ENCODE data around the gene ZC3H4. TPM values are rescaled to one million over a fixed set of nuclear protein-coding genes. Genes with fewer than 3 reads are reported as not detected.
A peak's percentile ranks its signal among the peaks of the same experiment; 100 is the strongest.

The ZC3H4 gene
- total RNA-seq, 1 experiment from 2014 or later: 42.7 TPM

DNA sequence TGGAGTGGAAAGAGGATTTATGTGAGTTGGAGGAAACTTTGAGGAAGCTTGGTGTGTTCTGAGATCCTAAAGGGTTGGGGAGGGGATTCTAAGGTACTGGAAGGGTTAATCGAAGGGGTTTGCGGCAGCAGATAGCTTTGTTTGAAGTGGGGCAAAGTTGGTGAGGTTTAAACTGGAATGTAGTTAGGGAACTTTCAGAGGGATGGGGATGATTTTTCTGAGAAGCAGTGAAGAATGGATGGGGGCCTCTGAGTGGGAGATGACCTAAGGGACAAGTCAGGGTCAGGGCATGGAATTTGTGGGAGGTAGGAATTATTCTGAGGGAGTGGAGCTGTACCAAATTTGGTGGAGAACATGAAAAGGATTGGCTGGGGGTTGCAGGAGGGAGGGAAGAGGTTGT lies 21.0 kb upstream of the ZC3H4 start:
- TF ChIP-seq, protein P1, sequence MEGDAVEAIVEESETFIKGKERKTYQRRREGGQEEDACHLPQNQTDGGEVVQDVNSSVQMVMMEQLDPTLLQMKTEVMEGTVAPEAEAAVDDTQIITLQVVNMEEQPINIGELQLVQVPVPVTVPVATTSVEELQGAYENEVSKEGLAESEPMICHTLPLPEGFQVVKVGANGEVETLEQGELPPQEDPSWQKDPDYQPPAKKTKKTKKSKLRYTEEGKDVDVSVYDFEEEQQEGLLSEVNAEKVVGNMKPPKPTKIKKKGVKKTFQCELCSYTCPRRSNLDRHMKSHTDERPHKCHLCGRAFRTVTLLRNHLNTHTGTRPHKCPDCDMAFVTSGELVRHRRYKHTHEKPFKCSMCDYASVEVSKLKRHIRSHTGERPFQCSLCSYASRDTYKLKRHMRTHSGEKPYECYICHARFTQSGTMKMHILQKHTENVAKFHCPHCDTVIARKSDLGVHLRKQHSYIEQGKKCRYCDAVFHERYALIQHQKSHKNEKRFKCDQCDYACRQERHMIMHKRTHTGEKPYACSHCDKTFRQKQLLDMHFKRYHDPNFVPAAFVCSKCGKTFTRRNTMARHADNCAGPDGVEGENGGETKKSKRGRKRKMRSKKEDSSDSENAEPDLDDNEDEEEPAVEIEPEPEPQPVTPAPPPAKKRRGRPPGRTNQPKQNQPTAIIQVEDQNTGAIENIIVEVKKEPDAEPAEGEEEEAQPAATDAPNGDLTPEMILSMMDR (IDR thresholded peaks at IDR 0.05): no peak
- TF ChIP-seq SIN3A (IDR thresholded peaks at IDR 0.05; ENCODE audit: borderline replicate concordance, insufficient read depth, low read depth, low read length) (no peak), POLR2AphosphoS5 (IDR thresholded peaks at IDR 0.05; ENCODE audit: low read depth, low read length) (no peak), TCF7L2 (IDR thresholded peaks at IDR 0.05; ENCODE audit: low read depth, low read length) (no peak)
- TF ChIP-seq, protein P2, sequence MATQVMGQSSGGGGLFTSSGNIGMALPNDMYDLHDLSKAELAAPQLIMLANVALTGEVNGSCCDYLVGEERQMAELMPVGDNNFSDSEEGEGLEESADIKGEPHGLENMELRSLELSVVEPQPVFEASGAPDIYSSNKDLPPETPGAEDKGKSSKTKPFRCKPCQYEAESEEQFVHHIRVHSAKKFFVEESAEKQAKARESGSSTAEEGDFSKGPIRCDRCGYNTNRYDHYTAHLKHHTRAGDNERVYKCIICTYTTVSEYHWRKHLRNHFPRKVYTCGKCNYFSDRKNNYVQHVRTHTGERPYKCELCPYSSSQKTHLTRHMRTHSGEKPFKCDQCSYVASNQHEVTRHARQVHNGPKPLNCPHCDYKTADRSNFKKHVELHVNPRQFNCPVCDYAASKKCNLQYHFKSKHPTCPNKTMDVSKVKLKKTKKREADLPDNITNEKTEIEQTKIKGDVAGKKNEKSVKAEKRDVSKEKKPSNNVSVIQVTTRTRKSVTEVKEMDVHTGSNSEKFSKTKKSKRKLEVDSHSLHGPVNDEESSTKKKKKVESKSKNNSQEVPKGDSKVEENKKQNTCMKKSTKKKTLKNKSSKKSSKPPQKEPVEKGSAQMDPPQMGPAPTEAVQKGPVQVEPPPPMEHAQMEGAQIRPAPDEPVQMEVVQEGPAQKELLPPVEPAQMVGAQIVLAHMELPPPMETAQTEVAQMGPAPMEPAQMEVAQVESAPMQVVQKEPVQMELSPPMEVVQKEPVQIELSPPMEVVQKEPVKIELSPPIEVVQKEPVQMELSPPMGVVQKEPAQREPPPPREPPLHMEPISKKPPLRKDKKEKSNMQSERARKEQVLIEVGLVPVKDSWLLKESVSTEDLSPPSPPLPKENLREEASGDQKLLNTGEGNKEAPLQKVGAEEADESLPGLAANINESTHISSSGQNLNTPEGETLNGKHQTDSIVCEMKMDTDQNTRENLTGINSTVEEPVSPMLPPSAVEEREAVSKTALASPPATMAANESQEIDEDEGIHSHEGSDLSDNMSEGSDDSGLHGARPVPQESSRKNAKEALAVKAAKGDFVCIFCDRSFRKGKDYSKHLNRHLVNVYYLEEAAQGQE (IDR thresholded peaks at IDR 0.05; ENCODE audit: insufficient read depth in 1 of 2, low read depth in 2 of 2, low read length in 1 of 2): no peak
- ATAC-seq (no peak), DNase-seq (ENCODE audit: low read depth, low spot score) (no peak)
- Histone ChIP-seq H3K9me3 (ENCODE audit: control insufficient read depth, insufficient read depth, low read depth, low read length) (no peaks in the 10 kb centered on the region), H3K27me3 (ENCODE audit: control insufficient read depth, insufficient read depth, low read length) (no peaks in the 10 kb centered on the region), H3K4me3 (ENCODE audit: low read depth in 2 of 2, low read length in 2 of 2) (peak overlapping the region in 1 of 2 experiments; percentile 11; a peak in 1 of 4 replicates), H3K36me3 (ENCODE audit: control insufficient read depth, insufficient read depth, low read length) (peaks cover 2% of the 10 kb centered on the region), H3K27ac (ENCODE audit: low read length) (no peak overlapping the region), H3K4me1 (ENCODE audit: control insufficient read depth, insufficient read depth, low read length) (peaks cover 25% of the 10 kb centered on the region)
- no TSS peak for BruUV-seq (replicated peaks)
- in situ Hi-C loops (cut with HindIII; ENCODE audit: low pct_unique_long_range_greater_than_20kb, low sequenced_read_pairs) (no loop called here), intact Hi-C loops (cut with micrococcal nuclease; ENCODE audit: unreplicated experiment) (no loop called here)
- POLR2A ChIA-PET: no interaction called here
- CTCF ChIA-PET: no interaction called here

DNA sequence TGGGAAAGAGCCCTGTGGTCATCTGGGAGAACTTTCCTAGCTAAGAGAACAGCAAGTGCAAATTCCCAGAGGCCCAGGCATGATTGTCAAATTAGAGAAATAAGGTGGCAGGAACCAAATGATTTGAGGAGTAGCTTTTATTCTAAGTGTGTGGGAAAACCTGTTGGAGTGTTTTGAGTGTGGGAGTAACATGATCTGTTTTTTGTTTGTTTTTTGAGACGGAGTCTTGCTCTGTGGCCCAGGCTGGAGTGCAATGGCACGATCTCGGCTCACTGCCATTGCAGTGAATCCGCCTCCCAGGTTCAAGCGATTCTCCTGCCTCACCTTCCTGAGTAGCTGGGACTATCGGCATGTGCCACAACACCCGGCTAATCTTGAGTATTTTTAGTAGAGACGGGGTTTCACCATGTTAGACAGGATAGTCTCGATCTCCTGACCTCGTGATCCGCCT lies 19.5 kb upstream of the ZC3H4 start:
- intact Hi-C loops (cut with micrococcal nuclease; ENCODE audit: unreplicated experiment) (no loop called here), in situ Hi-C loops (cut with HindIII; ENCODE audit: low pct_unique_long_range_greater_than_20kb, low sequenced_read_pairs) (no loop called here)
- H3K9me3 ChIP-seq (ENCODE audit: control insufficient read depth, insufficient read depth, low read depth, low read length): no peaks in the 10 kb centered on the region
- peaks cover 2% of the 10 kb centered on the region; the same call in 1 of the 2 replicates for H3K36me3 ChIP-seq (ENCODE audit: control insufficient read depth, insufficient read depth, low read length)
- H3K4me1 ChIP-seq (ENCODE audit: control insufficient read depth, insufficient read depth, low read length): peaks cover 25% of the 10 kb centered on the region
- TF ChIP-seq SIN3A (IDR thresholded peaks at IDR 0.05; ENCODE audit: borderline replicate concordance, insufficient read depth, low read depth, low read length) (no peak), TCF7L2 (IDR thresholded peaks at IDR 0.05; ENCODE audit: low read depth, low read length) (no peak), POLR2AphosphoS5 (IDR thresholded peaks at IDR 0.05; ENCODE audit: low read depth, low read length) (no peak)
- TF ChIP-seq, protein P2 (IDR thresholded peaks at IDR 0.05; ENCODE audit: insufficient read depth in 1 of 2, low read depth in 2 of 2, low read length in 1 of 2): no peak
- TF ChIP-seq, protein P1 (IDR thresholded peaks at IDR 0.05): no peak
- H3K4me3 ChIP-seq (ENCODE audit: low read depth in 2 of 2, low read length in 2 of 2): peak overlapping the region in 1 of 2 experiments; percentile 93; a peak in 1 of 4 replicates
- no peaks in the 10 kb centered on the region for H3K27me3 ChIP-seq (ENCODE audit: control insufficient read depth, insufficient read depth, low read length)
- CTCF ChIA-PET: interaction anchor here (0.7 kb wide), 1 partner anchor 67 kb away, joined by 3 read pairs; no protein-coding TSS in a partner anchor
- DNase-seq (ENCODE audit: low read depth, low spot score): no peak
- BruUV-seq (replicated peaks): TSS peak; percentile 27
- ATAC-seq: no peak
- POLR2A ChIA-PET: no interaction called here
- peak overlapping the region; percentile 94; the same call in 1 of the 2 replicates for H3K27ac ChIP-seq (ENCODE audit: low read length)
